Posterior cingulate gyrus (tissue), 11 donors: ENCODE data around the gene ZNF646.
A peak's percentile ranks its signal among the peaks of the same experiment; 100 is the strongest.

ENCODE experiments used
- DNase-seq, 10 donors: peaks; one replicate each; pipeline versions ENCODE4 v3.0.0 to v3.0.0-alpha.2; 2020 to 2021; ENCODE audit warnings: mixed read lengths in 3 of 10
- intact Hi-C: fragments of 100-400 bp; cut with DNase I; formaldehyde crosslinking; loops from one replicate; pipeline ENCODE4 v1.15.1; 2023

Gene ZNF646

DNA sequence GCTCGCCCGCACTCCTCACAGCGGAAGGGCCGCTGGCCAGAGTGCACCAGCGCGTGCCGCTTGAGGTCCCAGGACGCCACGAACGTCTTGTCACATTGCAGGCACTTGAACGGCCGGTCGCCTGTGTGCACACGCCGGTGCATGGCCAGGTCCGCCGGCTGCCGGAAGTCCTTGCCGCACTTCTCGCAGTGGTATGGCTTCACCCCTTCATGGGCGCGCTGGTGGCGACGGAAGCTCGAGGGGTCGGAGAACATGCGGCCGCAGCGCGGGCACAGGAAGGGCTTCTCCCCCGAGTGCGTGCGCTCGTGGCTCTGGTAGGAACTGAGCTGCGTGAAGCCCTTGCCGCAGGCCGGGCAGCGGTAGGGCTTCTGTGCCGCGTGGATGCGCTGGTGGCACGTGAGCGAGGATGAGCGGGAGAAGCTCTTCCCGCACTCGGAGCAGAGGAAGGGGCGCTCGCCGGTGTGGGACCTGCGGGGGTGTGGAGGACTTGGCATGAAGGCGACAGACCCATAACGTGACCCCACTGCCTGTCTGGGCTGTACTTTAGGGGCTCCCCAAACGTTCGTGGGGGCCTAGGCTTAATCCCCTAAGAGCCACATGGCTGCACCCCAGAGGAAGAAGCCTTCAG lies 12.3 kb upstream of the ZNF646 start:
- intact Hi-C loops = no loop called here
- DNase-seq = peak in 1 of 10 donors; percentile 66

DNA sequence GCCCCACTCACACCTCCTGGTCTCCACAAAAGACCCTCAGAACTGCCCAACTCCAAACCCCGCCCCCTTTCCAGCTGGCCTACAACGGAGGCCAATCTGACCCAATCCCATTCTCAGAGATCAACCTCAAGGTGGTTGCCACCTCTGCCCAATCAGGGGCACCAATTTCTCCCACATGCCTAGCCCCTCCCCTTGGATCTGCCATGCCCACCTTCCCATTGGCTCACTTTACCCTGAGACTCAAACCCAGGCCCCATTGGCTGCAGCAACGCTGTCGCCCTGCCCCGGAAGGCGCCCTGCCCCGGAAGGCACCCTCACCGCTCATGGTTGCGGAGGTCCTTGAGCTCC lies 10.8 kb upstream of the ZNF646 start:
- peak in 1 of 10 donors; percentile 60 for DNase-seq
- intact Hi-C loops = no loop called here

DNA sequence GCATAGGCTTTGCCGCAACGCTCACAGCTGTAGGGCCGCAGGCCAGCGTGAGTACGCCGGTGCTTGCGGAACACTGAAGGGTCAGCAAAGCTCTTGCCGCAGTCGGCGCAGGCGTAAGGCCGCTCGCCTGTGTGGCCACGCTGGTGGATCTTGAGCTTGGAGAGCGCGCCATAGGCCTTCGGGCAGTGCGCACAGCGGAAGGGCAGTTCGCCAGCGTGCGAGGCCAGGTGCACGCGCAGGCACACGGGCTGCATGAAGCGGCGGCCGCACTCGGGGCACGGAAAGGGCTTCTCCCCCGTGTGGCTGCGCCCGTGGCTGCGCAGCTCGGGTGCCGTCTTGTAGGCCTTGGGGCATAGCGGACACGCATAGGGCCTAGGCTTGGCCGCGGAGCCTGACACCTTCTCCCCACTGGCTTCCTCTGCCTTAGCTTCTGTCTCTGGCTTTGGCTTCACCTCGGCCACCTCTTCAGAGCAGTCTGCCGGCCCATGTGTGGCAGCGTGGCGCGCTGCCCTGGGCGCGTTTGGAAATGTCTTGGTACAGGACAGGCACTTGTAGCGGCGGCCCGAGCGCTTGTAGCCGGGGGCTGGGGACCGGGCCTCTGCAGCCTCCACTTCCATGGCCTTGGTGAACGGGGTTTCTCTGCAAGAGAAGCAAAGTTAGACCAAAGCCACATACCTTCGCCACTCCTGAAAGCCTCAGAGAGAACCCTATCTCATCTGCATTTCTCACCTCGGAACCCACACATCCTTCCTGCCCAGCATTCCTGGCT lies 10.2 kb upstream of the ZNF646 start:
- intact Hi-C loops = no loop called here
- DNase-seq = peak in 2 of 10 donors; percentile 48 to 85

DNA sequence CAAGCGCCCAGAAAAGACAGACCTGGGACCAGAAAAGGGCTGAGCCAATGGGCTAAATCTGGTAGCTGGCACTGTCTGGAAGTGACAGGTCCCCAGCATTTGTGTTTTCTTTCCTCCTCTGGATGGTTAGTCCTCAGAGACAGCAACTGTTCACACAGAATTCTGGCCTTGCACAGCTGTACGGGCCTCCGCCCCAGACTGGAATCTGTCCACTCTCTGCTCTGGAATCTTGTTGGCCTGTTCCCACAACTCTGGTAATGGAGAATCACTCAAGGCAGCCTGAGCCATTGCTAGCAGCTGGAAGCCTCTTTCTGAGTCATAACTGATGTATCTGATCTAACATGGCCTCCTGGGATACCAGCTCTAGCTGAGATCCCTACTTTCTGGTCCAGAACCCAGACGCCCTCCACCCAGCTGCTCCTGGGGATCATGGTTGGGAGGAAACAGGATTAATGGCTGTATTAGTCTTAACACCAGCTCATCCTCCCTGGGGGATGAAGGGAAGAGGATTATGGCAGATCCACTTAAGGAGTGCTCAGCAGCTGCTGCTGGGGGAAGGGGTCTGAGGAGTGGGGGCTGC lies 9.2 kb upstream of the ZNF646 start:
- intact Hi-C loops = no loop called here
- DNase-seq = peak in 1 of 10 donors; percentile 13

DNA sequence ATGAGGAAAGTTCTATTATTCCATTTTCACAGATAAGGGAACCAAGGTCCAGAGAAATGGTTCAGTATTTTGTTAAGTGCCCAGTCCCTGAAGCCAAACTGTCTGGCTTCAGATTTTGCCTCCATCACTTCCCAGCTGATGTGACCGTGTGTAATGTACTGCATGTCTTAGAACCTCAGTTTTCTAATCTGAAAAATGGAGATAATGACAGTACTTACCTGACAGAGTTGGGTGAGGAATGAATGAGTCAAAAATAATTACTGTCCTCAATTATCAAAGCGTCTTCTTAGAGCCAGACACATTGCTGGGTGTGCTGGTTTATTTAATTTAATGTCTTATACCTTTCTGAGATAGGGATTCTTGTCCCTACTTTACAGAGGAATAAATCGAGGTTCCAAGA lies 6.9 kb upstream of the ZNF646 start:
- intact Hi-C loops = no loop called here
- no peak for DNase-seq

DNA sequence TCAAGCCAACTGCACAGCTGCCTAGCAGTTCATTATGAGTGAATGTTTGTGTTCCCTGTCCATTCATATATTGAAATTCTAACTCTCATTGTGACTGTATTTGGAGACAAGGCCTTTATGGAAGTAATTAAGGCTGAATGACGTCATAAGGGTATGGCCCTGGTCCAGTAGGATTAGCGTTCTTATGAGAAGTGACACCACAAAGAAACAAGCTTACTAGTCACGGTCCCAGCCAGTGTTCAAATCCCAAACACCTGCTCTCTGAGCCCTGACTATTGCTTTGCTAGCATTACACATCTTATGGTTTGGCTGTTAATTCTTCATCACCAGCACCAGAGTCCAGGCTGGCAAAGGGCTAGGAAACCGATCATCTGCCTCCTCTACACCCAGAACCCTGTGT lies 2.4 kb upstream of the ZNF646 start:
- intact Hi-C loops = loop anchor here (5.0 kb wide), 2 partner anchors 40 to 385 kb away; partner anchors contain the start of genes ARMC5 and STX4
- DNase-seq = no peak

DNA sequence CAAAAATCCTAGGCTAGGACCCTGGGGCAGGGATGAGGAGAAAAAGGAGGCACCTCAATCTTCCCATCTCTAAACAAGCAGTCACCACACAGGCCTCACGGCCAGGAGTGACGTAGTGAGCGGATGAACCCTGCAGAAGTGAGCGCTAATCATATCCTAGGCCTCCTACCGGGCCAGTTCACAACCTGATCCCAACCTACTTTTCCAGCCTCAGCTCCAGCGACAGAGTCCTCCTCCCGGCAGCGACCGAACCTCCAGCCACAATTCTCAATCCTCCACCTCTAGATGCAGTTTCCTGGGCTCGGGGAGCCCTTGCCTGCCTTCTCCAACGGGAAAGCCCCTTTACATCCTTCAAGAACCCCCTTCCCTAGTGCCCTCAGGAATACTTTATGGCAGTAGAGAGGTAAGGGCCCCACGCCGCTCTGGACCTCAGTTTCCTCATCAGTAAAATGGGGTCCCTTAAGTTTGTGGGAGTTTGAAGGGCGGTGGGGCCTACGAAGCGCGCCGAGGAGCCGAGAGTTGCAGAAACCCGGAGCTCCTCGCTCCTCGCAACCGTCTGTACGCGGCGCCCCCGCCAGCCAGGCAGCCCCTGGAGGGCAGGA lies 1.6 kb upstream of the ZNF646 start:
- peak in 4 of 10 donors; percentile 35 to 65 (median 43) for DNase-seq
- intact Hi-C loops = loop anchor here (5.0 kb wide), 2 partner anchors 40 to 385 kb away; partner anchors contain the start of genes ARMC5 and STX4

DNA sequence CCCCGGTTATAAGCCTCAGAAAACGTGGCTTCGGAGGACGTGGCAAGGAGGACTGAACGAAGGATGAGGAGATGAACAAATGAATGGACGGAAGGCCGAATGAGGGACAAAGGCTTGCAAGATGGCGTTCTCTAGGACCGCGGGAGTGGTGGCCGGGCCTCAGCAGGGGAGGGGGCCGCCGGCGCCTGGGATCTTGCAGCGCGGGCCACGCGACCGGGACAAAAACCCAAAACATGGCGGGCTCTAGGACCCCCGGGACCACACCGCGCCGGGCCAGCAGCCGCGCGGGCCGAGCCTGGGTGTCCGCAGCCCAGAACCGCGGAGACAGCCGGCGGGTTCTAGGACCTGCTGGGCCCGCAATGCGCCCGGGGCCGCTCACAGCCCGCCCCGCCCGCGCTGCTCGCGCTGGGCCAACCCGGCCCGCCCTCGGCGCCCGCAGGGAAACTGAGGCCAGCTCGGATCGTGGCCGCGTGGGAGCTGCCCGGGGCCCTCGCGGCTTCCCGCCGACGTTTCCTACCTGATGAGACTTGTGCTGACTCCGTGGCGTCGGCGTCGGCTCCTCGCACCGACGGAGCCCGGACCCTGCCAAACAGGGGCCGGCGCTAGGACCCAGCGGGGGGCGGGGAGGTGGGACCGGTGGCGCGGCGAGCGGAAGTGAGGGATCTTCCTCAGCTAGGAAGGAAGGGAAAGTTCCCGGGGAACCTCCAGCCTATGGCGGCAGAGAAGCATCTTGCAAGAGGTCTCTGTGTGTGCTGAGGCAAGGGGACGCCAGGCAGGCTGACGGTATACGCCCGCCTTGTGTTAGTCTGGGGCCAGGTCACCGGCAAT lies 866 bp upstream of the ZNF646 start:
- intact Hi-C loops = loop anchor here (5.0 kb wide), 2 partner anchors 41 to 384 kb away; partner anchors contain the start of genes ARMC5 and STX4
- peak; percentile 88 to 98 (median 96) for DNase-seq

DNA sequence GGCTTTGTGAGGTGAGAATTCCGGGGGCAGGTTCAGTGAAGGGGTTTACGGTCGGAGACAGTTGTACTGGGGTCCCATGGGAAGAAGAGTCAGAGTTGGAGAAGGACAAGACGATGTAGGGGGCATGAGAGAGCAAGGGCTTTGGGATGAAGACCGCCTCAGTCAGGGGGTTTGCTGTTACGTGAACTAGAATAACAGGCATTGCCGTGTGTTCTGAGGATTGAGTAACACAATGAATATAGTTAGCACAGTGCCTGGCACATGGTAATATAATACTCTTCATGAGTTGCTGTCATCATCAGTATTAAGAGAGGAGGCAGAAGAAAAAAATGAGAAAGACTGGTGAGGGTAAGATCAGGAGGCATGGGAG lies 577 bp downstream of the ZNF646 start:
- DNase-seq = no peak
- intact Hi-C loops = loop anchor here (5.0 kb wide), 2 partner anchors 42 to 383 kb away; partner anchors contain the start of genes ARMC5 and STX4

DNA sequence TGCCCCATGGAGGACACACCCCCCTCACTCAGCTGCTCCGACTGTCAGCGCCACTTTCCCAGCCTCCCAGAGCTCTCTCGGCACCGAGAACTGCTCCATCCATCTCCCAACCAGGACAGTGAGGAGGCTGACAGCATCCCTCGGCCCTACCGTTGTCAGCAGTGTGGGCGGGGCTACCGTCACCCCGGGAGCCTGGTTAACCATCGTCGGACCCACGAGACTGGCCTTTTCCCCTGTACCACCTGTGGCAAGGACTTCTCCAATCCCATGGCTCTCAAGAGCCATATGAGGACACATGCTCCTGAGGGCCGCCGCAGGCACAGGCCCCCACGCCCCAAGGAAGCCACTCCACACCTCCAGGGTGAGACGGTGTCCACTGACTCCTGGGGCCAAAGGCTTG lies 2.1 kb downstream of the ZNF646 start:
- no peak for DNase-seq

DNA sequence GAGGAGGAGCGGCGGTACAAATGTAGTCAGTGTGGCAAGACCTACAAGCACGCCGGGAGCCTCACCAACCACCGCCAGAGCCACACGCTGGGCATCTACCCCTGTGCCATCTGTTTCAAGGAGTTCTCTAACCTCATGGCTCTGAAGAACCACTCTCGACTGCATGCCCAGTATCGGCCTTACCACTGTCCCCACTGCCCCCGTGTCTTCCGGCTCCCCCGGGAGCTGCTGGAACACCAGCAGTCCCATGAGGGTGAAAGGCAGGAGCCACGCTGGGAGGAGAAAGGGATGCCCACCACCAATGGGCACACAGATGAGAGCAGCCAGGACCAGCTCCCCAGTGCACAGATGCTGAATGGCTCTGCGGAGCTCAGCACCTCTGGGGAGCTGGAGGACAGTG lies 2.8 kb downstream of the ZNF646 start:
- intact Hi-C loops = no loop called here
- DNase-seq = no peak

More for the DNA sequence above, 2.1 kb downstream of the ZNF646 start:
- intact Hi-C loops = no loop called here

DNA sequence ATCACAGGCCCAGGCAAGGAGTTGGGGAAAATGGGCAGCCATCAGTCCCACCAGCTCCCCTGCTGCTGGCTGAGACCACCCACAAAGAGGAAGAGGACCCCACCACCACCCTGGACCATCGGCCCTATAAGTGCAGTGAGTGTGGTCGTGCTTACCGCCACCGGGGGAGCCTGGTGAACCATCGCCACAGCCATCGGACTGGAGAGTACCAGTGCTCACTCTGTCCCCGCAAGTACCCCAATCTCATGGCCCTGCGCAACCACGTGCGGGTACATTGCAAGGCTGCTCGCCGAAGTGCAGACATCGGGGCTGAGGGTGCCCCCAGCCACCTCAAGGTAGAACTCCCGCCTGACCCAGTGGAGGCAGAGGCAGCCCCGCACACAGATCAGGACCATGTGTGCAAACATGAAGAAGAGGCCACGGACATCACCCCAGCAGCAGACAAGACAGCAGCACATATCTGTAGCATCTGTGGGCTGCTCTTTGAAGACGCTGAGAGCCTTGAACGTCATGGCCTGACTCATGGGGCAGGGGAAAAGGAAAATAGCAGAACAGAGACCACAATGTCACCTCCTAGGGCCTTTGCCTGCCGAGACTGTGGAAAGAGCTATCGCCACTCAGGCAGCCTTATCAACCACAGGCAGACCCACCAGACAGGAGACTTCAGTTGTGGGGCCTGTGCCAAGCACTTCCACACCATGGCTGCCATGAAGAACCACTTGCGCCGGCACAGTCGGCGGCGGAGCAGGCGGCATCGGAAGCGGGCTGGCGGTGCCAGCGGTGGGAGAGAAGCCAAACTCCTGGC lies 3.6 kb downstream of the ZNF646 start:
- intact Hi-C loops = no loop called here
- DNase-seq = no peak

DNA sequence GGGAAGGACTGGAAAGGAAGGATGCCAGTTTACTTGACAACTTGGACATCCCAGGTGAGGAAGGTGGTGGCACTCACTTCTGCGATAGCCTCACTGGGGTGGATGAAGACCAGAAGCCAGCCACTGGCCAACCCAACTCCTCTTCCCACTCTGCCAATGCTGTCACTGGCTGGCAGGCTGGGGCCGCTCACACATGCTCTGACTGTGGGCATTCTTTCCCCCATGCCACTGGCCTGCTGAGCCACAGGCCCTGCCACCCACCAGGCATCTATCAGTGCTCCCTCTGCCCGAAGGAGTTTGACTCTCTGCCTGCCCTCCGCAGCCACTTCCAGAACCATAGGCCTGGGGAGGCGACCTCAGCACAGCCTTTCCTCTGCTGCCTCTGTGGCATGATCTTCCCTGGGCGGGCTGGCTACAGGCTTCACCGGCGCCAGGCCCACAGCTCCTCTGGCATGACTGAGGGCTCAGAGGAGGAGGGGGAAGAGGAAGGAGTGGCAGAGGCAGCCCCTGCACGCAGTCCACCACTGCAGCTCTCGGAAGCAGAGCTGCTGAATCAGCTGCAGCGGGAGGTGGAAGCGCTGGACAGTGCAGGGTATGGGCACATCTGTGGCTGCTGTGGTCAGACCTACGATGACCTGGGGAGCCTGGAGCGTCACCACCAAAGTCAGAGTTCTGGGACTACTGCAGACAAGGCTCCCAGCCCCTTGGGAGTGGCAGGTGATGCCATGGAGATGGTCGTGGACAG lies 4.5 kb downstream of the ZNF646 start:
- no peak for DNase-seq
- intact Hi-C loops = no loop called here

DNA sequence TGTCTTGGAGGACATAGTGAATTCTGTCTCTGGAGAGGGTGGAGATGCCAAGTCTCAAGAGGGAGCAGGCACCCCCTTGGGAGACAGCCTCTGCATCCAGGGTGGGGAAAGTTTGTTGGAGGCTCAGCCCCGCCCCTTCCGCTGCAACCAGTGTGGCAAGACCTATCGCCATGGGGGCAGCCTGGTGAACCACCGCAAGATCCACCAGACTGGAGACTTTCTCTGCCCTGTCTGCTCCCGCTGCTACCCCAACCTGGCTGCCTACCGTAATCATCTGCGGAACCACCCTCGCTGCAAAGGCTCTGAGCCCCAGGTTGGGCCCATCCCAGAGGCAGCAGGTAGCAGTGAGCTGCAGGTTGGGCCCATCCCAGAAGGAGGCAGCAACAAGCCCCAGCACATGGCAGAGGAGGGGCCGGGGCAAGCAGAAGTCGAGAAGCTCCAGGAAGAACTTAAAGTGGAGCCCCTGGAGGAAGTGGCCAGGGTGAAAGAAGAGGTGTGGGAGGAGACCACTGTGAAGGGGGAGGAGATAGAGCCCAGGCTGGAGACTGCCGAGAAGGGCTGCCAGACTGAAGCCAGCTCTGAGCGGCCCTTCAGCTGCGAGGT lies 5.2 kb downstream of the ZNF646 start:
- DNase-seq = no peak
- intact Hi-C loops = no loop called here

DNA sequence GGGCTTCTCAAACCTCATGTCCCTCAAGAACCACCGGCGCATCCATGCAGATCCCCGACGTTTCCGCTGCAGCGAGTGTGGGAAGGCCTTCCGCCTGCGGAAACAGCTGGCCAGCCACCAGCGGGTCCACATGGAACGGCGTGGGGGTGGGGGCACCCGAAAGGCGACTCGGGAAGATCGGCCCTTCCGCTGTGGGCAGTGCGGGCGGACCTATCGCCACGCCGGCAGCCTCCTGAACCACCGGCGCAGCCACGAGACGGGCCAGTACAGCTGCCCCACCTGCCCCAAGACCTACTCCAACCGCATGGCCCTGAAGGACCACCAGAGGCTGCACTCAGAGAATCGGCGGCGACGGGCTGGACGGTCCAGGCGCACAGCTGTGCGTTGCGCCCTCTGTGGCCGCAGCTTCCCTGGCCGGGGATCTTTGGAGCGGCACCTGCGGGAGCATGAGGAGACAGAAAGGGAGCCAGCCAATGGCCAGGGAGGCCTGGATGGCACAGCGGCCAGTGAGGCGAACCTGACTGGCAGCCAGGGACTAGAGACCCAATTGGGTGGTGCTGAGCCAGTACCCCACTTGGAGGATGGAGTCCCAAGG lies 5.9 kb downstream of the ZNF646 start:
- peak in 1 of 10 donors; percentile 74 for DNase-seq
- intact Hi-C loops = no loop called here

DNA sequence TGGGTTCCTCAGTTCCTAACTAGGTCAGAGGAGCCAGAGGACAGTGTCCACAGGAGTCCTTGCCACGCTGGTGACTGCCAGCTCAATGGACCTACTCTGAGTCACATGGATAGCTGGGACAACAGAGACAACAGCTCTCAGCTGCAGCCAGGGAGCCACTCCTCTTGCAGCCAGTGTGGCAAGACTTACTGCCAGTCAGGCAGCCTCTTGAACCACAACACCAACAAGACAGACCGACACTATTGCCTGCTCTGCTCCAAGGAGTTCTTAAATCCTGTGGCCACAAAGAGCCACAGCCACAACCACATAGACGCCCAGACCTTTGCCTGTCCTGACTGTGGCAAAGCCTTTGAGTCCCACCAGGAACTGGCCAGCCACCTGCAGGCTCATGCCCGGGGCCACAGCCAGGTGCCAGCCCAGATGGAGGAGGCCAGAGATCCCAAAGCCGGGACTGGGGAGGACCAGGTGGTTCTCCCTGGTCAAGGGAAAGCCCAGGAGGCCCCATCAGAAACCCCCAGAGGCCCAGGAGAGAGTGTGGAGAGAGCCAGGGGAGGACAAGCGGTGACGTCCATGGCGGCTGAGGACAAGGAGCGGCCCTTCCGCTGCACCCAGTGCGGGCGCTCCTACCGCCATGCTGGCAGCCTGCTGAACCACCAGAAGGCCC lies 6.7 kb downstream of the ZNF646 start:
- intact Hi-C loops = no loop called here
- no peak for DNase-seq
